ENCODE data around the gene TNIP2.

The TNIP2 gene

DNA sequence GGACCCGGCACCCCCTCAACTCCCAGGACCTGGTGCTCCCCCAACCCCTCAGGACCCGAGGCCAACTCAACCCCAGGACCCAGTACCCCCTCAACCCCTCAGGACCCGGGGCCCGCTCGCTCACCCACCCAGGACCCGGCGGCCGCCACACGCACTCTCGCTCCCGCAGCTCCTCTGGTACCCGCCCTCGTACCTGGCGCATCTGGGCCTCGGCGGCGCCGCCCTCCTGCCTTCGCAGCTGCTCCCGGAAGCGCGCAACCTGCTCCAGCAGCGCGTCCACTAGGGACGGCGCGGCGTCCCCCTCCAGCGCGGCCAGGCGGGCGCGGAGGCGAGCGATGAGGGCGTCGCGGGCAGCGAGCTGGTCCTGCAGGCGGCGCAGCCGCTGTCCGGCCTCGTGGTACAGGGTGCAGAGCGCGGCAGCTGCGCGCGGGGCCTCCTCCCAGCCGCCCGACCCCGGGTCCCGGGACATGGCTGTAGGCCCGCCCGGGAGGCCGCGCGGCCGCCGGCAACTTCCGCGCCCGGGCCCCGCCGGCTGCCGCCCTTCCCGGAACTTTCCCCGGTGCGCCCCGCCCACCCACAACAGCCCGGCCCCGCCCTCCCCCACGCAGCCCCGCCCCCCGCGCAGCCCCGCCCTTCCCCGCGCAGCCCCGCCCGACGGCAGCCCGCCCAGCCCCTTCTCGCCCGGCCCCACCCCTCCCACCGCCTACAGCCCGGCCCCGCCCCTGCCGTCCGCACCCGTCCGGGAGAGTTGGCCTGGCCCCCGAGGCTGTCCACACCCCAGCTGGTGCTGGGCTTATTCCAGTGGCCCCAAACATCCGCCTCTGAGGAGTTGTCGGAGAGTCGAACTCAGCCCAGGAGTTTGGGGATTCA is at the start of gene TNIP2:
Gene TNIP2, minus strand, starts transcription at position 516 of the 870 bp plus-strand sequence. Its CDS starts 47 bp downstream, at position 469.
- peak; percentile 80 for DNase-seq

- DNase-seq = peak; percentile 14
Observed at GRCh38 chr4:2804973-2805501, 48.9 kb upstream of the TNIP2 start.

DNA sequence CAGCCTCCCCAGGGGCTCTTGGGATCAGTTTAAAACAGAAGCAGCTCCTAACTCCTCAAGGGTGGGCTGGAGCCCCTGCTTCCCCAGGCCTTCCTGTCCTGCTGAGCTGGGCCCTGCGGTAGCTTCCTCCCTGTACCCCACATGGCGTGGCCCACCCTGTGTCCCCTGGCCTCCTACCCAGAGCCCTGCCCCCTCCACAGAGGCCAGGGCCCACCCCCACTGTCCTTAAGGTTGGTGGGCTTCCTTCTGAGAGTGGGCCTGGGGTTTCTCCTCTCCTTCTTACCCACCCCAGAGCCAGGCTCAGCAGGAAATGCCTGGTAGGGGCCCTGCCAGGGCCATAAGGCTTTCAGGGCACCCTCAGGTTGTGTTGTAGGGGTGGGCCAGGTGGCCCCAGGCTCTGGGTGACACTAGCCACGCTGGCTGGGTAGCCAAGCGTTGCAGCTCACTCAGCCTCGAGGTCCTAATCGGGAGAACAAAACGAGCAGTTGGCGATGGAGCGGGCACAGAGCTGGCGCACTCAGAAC is 48.4 kb upstream of the TNIP2 start:
- DNase-seq = no peak

DNA sequence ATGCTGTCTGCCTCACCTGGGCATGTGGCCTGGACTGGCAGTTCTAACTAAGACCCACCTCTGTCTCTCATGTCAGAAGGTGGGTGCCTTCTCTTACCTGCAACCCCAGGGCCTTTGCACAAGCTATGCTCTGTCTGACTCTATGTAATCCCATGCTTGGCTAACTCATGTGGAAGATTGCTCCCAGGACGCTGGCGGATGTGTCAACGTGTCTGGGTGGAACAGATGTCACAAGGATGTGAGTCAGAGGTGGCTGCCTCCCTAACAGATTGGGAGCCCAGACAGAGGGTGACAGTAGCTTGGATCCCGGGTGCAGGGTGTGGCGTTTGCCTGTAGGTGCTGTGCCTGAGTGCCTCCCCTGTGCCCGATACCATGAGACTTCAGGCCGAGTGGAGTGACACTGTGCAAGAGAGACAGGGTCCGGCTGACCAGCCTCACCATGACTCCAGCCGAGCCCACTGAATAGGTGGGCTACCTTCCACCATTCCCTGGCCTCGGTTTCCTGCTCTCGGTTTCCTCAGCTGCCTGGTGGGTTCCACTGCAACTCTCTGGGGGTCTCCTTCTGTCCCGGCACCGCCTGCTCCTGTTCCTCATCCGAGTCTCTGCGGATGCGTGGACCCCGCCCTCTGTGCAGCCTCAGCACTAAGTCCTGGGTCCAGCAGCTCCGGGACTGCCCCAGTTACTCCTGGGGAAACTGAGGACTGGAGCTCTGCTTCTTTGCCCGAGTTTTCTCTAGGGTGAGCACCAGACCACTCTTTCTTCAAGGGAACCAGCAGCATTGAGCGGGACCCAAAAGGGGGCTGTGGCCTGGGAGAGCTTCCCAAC is 47.7 kb upstream of the TNIP2 start:
- DNase-seq = peak; percentile 77

GRCh38 chr4:2802618-2803531 is 46.7 kb upstream of the TNIP2 start:
- DNase-seq = peak; percentile 12

GRCh38 chr4:2800691-2801596 is 44.8 kb upstream of the TNIP2 start:
- DNase-seq = peak; percentile 83

- peak; percentile 20 for DNase-seq
Observed at GRCh38 chr4:2799971-2800690, 44.0 kb upstream of the TNIP2 start.

DNA sequence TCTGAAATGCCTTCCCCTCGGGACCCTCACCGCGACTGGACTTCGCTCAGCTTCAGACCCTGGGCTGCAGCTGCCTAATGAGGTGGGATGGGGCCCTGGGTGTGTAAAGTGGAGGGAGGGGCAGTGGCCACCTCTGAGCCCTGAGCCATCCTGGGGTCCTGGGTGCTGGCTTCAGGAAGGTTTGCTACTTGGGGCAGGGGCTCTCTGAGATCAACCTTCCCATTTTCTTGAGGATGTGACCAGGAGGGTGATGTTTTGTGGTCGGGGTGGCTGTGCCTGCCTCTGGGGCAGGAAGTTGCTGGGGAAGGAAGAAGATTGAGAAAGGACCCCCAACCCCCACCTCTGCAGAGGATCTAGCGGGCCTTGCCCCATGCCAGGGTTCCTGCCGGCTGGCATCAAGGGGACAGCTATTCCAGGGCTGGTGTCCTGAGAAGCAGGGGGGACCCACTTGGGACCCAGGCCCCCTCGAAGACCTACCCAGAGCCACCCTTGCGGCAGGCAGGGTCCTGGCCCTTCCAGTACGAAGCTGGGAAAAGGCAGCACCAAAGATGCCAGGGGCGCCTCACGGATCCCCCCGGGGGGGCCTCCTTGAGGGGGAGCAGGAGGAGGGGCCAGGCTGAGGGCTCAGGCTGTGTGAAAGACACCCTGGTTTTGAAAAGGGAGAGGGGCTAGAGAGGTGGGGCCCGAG is 43.2 kb upstream of the TNIP2 start:
- DNase-seq = peak; percentile 49

- DNase-seq = peak; percentile 80
Observed at GRCh38 chr4:2798399-2799223, 42.5 kb upstream of the TNIP2 start.

DNA sequence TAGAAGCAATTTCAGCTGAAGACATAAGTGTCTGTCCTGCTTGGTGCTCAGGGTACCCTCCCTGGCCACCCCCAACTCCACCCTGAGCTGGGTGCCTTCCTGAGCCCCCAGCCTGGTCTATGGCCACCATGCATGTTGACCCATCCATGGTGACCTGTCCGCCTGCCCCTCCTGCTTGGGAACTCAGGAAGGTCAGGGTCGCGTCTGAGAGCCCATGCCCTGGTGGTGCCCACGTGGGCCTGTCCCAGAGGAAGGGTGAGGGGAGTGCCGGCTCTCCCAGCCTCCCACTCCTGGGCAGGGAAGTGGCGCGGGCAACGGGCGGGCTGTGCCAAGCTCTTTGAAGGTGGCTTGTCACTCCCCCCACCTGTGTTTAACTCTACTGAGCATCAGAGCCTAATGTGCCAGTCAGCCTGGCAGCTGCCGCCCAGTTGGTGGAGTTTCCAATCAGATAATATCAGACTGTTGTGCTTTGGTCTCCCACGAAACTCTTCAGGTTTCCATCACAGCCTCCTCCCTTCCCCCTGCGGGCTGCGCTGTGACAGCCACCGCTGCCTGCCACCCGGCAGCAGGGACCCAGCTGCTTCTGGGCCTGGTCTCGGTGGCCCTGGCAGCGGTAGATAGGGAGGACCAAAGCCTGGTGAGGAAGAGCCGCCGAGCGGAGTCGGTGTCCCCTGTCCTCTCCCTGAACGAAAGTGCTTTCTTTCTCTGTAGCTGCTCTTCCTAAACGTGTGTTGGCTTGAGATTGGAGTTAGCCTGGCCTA is 41.6 kb upstream of the TNIP2 start:
- DNase-seq = peak; percentile 53

DNA sequence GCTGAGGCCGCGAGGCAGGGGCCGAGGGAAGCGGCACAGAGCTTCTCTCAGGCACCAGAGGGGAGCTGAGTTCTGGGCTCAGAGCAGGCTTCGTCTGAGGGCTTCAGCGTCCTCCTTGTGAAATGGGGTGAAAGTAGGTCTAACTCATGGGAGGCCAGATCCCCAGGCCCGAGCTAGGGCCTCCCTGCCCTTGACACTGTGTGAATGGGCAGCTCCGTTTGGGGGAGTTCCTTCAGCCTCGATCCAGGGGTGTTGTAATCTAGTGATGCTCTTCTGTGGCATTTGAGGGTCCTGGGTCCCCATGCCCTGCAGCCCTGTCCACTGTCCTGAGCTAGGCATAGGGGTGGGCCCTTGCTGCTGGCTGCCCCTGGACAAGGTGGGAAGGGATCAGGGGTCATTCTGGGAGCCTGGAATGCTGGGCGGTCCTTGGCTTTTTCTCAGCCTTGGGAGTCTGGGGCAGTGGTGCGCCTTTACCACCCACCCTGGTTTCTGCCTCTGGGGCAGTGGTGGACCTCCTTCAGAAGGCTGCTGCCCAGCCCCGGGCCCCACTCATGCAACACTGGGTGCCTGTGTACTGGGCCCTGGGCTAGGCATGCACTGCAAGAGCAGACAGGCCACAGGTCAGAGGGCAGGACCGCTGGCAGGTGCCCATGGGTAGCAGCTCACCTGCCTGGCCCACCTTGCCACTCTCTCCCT is 40.9 kb upstream of the TNIP2 start:
- DNase-seq = no peak

GRCh38 chr4:2795893-2796848 is 40.0 kb upstream of the TNIP2 start:
- DNase-seq = no peak

GRCh38 chr4:2795300-2795892 is 39.3 kb upstream of the TNIP2 start:
- no peak for DNase-seq

DNA sequence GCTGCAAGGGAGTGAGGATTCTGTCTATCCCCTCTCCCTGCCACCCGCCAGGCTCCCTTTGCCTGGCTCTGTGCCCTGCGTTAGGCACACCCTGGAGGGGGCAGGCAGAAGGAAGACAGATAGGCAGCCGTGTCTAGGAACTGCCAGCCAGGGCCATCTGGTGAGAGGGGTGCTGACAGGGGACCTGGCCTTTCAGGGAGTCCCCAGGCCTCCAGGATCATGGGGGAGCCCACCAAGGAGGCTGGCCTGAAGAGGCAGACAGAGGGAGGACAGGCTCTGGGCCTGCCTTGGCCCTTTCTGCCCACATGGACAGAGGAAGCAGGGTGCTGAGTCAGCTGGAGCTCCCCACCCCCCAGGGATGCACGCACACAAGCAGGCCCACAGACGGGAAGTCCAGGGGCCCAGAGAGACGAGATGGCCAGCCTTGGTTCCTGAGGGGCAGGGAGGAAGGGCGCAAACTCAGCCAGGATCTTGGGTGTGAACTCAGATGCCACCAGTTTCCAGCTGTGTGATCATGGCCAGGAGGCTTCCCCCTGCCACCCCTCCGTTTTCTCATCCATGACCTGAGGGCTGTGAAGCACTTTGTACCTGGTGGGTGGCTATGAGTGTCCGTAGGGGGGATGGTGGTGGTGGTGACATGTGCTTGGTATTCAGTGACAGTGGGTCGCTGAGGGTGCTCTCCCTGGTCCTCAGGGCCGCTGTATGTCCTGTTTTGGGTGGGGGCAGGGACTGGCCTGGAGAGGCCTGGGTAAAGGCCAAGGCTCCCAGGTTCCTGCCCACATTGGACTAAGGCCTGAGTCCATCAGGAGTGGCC is 38.6 kb upstream of the TNIP2 start:
- DNase-seq = peak; percentile 68

All from CD4-positive, alpha-beta T cell treated with Interleukin-15 for 1 hour (primary cell).